ENCODE results near the gene PTPRD.
"Not testable (repeated sequence)": the region's sequence is repeated elsewhere in the genome, so short reads cannot be mapped to it uniquely, and the experiment has no call there.

The PTPRD gene

DNA sequence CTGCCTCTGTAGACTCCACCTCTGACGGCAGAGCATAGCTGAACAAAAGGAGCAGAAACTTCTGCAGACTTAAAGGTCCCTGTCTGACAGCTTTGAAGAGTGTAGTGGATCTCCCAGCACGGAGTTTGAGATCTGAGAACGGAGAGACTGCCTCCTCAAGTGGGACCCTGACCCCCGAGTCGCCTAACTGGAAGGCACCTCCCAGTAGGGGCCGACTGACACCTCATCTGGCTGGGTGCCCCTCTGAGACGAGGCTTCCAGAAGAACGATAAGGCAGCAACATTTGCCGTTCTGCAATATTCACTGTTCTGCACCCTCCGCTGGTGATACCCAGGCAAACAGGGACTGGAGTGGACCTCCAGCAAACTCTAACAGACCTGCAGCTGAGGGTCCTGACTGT lies 1186.3 kb downstream of the PTPRD start:
- DNase-seq, result not testable (repeated sequence)

DNA sequence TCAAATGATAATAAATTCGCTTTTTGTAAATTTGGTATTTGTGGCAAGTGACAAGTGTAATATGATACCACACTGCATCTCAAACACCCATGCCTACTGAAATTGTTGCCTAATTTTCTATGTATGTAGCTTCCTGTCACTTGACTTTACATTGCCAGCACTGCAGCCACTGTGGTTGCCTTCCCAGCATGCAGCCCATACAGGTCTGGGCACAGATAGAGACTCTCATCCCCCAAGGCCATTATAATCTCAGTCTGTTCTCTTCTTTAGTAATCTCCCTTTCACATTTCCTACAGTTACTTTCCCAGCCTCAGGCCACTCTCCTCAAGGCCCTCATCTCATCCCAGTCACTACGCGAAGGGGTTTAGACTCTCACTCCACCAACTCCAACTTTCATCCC lies 1200.6 kb downstream of the PTPRD start:
- DNase-seq, result no peak

DNA sequence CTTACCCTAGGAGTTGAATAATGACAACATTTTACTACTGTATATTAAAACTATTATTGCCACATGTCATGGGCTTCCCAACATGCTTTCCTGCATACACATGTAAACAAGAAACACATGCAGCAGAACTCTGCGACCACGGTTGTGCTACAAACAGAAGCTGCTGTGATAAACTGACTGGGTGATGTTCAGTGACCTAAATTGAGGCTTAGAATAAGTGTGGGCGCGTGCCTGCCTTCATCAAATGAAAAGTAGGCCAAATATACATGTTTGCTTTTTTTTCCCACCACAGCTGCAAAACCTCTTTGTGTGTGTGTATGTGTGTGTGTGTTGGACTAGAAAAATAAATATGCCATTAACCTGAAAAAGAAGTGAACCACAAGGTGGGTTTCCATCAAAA lies 1202.1 kb downstream of the PTPRD start:
- DNase-seq, result peak; percentile 91

- no peak for DNase-seq
These were observed 1212.8 kb downstream of the PTPRD start for GRCh38 chr9:9399982-9400381.

DNA sequence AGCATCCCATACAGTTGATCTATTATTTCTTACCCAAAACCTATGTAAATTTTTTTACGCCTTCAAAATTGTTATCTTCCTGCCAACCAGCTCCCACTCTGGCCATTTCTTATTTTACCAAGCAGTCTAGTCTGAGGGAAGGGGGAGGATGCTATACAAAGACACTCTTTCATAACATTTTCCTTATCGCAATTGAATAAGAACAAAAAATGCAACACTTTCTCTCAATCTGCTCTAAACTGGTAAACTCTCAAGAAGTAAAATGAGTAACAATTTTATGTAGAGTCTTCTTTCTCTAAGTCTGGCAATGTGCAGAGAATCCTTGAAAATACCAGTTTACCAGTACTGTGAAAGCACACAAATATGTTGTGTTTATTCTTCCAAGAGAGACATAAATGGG lies 1216.3 kb downstream of the PTPRD start:
- DNase-seq, result no peak

- DNase-seq, result no peak
These were observed 1217.3 kb downstream of the PTPRD start for GRCh38 chr9:9395539-9395938.

DNA sequence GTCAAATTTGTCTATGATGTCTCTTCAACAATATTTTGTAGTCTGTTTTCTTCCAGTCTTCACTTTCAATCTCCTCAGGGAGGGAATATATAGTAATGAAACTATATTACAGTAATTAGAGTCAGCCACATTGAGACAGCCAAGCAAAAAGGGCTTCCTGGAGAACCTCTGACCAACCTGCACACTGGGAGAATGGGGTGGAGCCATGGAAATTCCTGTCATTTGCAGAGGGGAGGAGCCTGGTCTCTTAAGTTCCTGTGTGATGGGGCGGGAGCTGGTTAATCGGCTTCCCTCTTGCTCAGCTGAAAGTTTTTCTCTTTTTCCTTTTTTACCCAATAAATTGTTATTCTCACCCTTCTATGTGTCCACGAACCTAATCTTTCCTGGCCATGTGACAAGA lies 1220.0 kb downstream of the PTPRD start:
- DNase-seq, result no peak

GRCh38 chr9:9389904-9390303 lies 1222.9 kb downstream of the PTPRD start:
- DNase-seq, result no peak

DNA sequence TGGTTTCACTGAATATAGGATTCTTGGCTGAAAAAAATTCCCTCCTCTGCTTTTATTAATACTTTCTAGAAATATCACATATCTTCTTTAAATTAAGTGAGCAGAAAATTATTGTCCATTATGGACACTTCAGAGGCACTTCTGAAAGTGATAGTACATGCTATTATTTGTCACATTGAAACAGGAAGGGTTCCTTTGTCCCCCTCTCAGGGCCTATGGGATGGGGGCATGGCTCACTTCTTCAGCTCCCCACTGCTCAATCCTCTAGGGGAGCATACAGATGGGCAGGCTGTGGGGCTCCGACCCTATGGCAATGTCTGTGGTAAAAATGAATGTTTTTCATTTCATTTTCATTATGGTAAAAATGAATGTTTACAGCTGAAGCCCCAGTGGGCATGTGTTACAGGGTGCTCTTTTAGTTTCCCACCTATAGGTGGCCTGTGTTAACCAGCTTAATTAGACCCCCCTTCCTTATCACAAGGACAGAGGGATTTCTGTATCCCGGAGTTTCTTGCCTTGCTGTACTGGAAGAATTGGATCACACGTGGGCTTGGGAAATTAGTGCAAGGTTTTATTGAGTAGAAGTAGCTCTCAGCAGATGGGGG lies 1225.2 kb downstream of the PTPRD start:
- DNase-seq, result no peak

DNA sequence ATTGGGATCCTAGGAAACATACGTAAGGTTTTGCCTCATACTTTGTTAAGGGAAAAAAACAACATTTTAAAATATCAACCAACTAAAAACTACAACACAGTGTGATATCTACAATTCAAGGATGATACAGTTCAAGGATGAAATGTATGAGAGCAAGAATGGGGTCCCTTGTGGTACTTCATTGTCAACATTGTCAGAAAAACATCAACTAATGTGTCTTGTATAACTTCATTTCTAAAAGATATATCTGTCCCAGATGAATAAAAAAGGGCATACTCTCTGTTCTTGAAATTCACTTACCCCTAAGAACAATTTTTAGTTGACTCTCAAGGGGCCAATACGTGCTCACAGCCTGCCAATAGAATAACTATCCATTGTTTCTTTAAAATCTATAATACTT lies 1250.5 kb downstream of the PTPRD start:
- DNase-seq, result no peak

GRCh38 chr9:9352877-9353481 lies 1259.8 kb downstream of the PTPRD start:
- DNase-seq, result peak; percentile 55

GRCh38 chr9:9341203-9341602 lies 1271.6 kb downstream of the PTPRD start:
- peak; percentile 29 for DNase-seq

DNA sequence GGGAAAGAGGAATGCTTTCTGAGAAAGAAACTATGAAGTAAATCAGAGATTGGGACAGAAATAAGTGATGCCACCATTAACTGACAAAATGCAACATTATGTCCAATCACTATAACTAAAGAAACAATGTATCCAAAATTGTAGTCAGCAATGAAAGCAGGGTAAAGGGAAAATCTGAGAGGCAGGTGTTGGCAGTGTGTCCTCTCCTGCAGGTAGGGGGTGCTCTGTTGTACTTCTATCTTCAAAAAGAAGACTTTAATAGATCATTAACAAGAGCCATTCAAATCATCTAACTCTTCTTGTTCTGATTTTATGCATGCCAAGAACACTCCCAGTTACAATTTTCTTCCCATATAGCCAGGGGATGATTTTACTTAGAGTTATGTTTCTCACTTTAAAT lies 1275.7 kb downstream of the PTPRD start:
- no peak for DNase-seq

GRCh38 chr9:9326749-9327148 lies 1286.1 kb downstream of the PTPRD start:
- no peak for DNase-seq

DNA sequence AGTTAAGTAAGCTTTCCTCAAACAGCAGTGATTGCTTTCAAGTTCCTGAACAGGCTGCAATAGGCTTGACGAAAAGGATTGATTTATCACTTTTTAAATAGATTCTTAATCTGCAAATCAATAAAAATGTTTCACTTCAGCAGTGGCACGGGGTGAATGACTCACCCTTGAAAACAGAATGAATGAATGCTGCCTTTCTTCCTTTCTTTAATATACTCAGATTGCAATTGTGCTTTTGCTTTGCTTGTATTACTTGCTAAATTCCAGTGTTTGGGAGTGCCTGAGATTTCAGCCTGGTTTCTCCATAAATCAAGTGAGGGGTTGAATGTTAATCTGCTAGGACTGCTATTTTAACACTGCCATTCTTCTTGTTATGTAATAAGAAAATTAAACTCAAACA lies 1293.8 kb downstream of the PTPRD start:
- DNase-seq, result no peak

GRCh38 chr9:9310743-9311142 lies 1302.1 kb downstream of the PTPRD start:
- not testable (repeated sequence) for DNase-seq

- no peak for DNase-seq
These were observed 1307.2 kb downstream of the PTPRD start for GRCh38 chr9:9305600-9305999.

DNA sequence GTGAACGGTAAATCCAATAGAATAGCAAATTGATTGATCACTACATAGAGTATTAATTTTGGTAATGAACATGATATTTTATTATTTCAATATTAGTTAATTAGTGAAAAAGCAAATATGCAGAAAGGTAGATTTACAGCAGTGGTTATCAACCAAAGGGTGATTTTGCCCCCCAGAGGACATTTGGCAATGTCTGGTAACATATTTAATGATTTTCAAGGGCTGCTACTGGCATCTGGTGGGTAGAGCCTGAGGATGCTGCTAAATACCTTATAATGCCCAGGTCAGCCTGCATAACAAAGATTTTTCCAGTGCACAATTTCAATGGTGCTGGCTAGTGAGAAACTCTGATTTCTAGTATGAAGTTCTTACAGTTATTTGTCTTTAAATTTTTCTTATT lies 1313.7 kb downstream of the PTPRD start:
- DNase-seq, result peak; percentile 6

- no peak for DNase-seq
These were observed 1326.8 kb downstream of the PTPRD start for GRCh38 chr9:9286001-9286400.

DNA sequence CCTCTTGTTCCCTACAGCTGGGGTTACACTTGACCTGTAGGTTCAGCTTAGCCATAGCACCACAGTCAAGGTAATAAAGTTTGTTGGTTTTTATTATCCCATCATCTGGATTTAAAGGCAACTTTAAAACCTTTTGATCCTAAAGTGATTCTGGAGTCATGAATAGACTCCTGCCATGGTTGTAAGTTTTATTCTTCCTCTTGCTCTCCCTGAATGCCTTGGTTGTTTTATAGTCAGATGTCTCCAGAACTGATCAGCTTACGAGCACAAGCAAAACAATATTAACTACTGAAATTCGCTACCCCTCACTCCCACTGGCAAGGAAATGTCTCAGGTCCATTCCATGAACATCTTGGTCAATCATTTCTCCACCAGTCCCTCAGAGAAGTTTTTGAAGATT lies 1328.6 kb downstream of the PTPRD start:
- no peak for DNase-seq

DNA sequence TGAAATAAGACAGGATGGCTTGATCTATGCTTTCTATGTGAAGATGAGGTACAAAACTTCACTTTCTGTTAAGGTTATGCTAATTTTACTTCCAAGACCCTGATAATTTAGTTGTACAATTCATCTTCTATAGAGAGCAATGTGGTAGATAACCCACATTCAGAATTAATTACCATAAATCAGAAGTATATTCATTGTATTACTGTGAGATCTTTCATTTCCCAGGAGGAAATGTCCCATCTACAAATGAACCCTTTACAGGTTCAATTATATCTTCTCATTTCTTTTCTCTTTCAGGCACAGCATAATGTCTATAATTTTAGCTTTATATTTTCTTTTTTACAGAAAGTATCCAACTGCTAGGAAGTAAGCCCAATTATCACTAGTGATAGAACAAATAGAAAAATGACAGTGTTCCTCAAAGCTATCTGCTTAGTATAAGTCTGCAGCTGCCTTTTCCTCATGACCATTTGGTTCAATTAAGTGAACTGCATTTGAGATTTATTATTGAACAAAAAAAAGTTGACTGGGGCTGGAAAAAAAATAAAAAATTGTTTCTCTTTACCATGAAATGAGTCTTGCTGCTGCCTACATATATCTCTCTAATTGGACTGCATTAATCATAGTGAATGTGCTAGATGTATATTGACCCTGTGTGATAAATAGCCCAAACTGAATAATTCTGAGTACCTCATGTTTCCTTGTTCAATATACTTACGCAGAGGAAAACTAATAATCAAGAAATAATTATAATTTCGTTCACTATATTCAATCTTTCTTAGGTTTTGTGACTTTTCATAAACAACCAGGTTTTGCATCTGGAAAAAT lies 1329.4 kb downstream of the PTPRD start:
- no peak for DNase-seq

DNA sequence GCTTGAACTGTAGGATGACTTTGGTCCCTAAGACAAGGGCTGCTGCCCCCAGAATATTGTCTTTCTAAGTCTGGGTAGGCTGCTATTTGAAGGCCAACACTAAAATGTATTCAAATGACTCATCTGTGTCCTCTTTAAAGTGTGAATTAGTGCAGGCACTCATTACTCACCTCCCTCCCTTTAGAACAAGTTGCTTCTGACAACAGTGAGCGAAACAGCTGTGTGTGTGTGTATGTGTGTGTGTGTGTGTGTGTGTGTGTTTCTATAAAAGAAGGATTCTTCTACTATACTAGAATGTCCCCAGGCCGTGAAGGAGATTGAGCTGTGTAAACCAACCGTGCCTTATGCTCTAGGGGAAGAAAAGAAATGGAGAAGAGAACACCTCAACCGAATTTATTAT lies 1337.2 kb downstream of the PTPRD start:
- DNase-seq, result no peak

DNA sequence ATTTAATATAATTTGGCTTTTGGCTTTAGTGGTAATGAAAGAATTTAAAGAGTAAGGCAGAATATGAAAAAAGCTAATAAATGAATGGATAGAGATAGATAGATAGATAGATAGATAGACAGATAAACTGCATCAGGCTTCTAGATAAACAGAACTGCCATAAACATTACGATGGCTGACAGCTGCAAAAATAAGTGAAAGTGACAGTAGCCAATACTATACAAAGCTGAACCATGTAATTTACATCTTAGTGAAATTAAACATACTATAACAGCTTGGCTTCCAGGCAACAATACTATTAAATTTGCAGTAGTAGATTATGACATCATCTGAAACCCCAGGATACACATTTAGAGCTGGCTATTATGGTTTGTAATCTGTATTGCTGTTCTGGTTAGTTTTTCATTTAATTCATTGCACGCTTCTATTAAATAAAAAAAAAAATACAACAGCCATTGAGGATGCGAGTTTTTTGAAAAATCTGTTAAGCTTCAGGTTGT lies 1354.8 kb downstream of the PTPRD start:
- peak; percentile 16 for DNase-seq

DNA sequence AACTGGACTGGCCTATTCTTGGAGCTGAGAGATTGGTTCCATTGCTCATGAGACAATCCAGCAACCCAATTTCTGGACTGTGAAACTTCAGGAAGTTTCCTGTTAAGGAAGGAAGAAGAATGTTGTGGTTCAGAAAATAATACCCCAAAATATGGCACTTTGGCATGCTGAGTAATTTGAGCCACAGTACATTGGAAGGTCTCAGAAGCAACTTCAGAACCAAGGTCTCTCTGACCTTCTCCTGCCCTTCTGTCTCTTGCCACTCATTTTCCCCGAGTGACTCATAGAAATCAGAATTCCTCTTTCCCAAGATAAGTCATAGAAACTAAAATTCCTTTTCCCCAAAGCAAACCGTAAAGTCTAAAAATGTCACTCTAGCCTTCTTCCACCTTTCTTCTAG lies 1366.1 kb downstream of the PTPRD start:
- DNase-seq, result no peak

Data from eye (tissue), 1 donor.